DOHH2 (cell line): ENCODE data around the gene HYAL2.

Source experiments
- H3F3A ChIP-seq: fragments of 200-600 bp; sonication (generic), shearing (Covaris generic); 2 replicates; pipeline ENCODE4 v1.6.0; 2016; ENCODE audit warnings: antibody characterized with exemption, mild to moderate bottlenecking; ENCODE audit not compliant: control insufficient read depth, insufficient read depth
- H3K27ac ChIP-seq: fragments of 200-600 bp; sonication (generic); 2 replicates; pipeline ENCODE4 v1.5.1; 2014; ENCODE audit warnings: low read depth, mild to moderate bottlenecking, low read length, moderate library complexity
- H3K27me3 ChIP-seq: fragments of 200-600 bp; sonication (generic); 2 replicates; pipeline ENCODE4 v1.6.1; 2014; ENCODE audit warnings: mild to moderate bottlenecking, low read length, mixed read lengths; ENCODE audit not compliant: control insufficient read depth
- H3K36me3 ChIP-seq: fragments of 200-600 bp; sonication (generic); 2 replicates; pipeline ENCODE4 v1.6.1; 2014; ENCODE audit warnings: mild to moderate bottlenecking, low read length, moderate library complexity, mixed read lengths; ENCODE audit not compliant: control insufficient read depth
- H3K4me1 ChIP-seq: fragments of 200-600 bp; sonication (generic); 2 replicates; pipeline ENCODE4 v1.6.1; 2014; ENCODE audit warnings: mild to moderate bottlenecking, low read length, mixed read lengths; ENCODE audit not compliant: control insufficient read depth
- H3K4me2 ChIP-seq: fragments of 200-600 bp; sonication (generic); 2 replicates; pipeline ENCODE4 v1.6.0; 2014; ENCODE audit warnings: mild to moderate bottlenecking, low read length, moderate library complexity
- H3K4me3 ChIP-seq: fragments of 200-600 bp; sonication (generic); 2 replicates; pipeline ENCODE4 v1.5.1; 2014; ENCODE audit warnings: mild to moderate bottlenecking, low read length, mixed read lengths
- H3K79me2 ChIP-seq: fragments of 200-600 bp; sonication (generic); 2 replicates; pipeline ENCODE4 v1.6.1; 2014; ENCODE audit warnings: mild to moderate bottlenecking, low read length, mixed read lengths; ENCODE audit not compliant: control insufficient read depth
- H3K9me2 ChIP-seq: fragments of 200-600 bp; sonication (generic); replicated peaks from 2 replicates; pipeline ENCODE4 v1.6.1; 2014; ENCODE audit warnings: mild to moderate bottlenecking, low read length, mixed read lengths; ENCODE audit not compliant: control insufficient read depth
- H3K9me3 ChIP-seq: fragments of 200-600 bp; sonication (generic); 2 replicates; pipeline ENCODE4 v1.6.1; 2014; ENCODE audit warnings: antibody characterized with exemption, low read length, mixed read lengths; ENCODE audit not compliant: control insufficient read depth, insufficient read depth
- H4K20me1 ChIP-seq: fragments of 200-600 bp; sonication (generic); 2 replicates; pipeline ENCODE4 v1.6.0; 2014; ENCODE audit warnings: low read depth, mild to moderate bottlenecking, antibody characterized with exemption, low read length, moderate library complexity; ENCODE audit not compliant: control insufficient read depth, insufficient read depth
- CTCF ChIP-seq: fragments of 200-600 bp; sonication (generic); IDR thresholded peaks from one replicate; pipeline ENCODE4 v1.5.1; 2014; ENCODE audit warnings: antibody characterized with exemption, mild to moderate bottlenecking, low read depth, low read length; ENCODE audit not compliant: poor library complexity, severe bottlenecking
- EZH2phosphoT487 ChIP-seq: fragments of 200-600 bp; sonication (generic); IDR thresholded peaks from 2 replicates; pipeline ENCODE4 v1.6.1; 2017; ENCODE audit warnings: borderline replicate concordance, mild to moderate bottlenecking, antibody characterized with exemption, low read length, moderate library complexity, mixed read lengths

Gene HYAL2

GRCh38 chr3:50268703-50269451 is 53.7 kb downstream of the HYAL2 start, which contains the start of gene SEMA3B:
SEMA3B (plus strand) TSS chr3:50269147; CDS start chr3:50269241, 94 bp downstream.
- Histone ChIP-seq H4K20me1 (no peaks in the 10 kb centered on the region), H3K4me3 (no peak within 1 kb of the TSS)

GRCh38 chr3:50268276-50268675 is 54.3 kb downstream of the HYAL2 start:
- H3K36me3 ChIP-seq = no peaks in the 10 kb centered on the region
- no peak overlapping the region for H3K4me3 ChIP-seq
- TF ChIP-seq EZH2phosphoT487 = no peak
- no peak for TF ChIP-seq CTCF
- no peaks in the 10 kb centered on the region for H3F3A ChIP-seq
- no peaks in the 10 kb centered on the region for H3K9me2 ChIP-seq
- no peaks in the 10 kb centered on the region for H4K20me1 ChIP-seq
- no peaks in the 10 kb centered on the region for H3K9me3 ChIP-seq
- H3K27me3 ChIP-seq = peaks cover 39% of the 10 kb centered on the region
- H3K4me2 ChIP-seq = no peak overlapping the region
- no peak overlapping the region for H3K27ac ChIP-seq
- no peaks in the 10 kb centered on the region for H3K79me2 ChIP-seq
- peaks cover 5% of the 10 kb centered on the region for H3K4me1 ChIP-seq

More at GRCh38 chr3:50268703-50269451, 53.7 kb downstream of the HYAL2 start, which contains the start of gene SEMA3B:
- Histone ChIP-seq H3K79me2 (no peaks in the 10 kb centered on the region), H3K27ac (no peak within 1 kb of the TSS), H3K36me3 (no peaks in the 10 kb centered on the region), H3K4me2 (no peak within 1 kb of the TSS), H3K4me1 (peaks cover 7% of the 10 kb centered on the region), H3K9me2 (no peaks in the 10 kb centered on the region), H3F3A (no peaks in the 10 kb centered on the region), H3K27me3 (peaks cover 44% of the 10 kb centered on the region), H3K9me3 (no peaks in the 10 kb centered on the region)
- TF ChIP-seq CTCF = no peak
- TF ChIP-seq EZH2phosphoT487 = no peak
